ENCODE measurements around the gene MRPL53.

- TF ChIP-seq CTCF (IDR thresholded peaks at IDR 0.05) (no peak), POLR2A (IDR thresholded peaks at IDR 0.05) (no peak)
These were observed 21.8 kb downstream of the MRPL53 start for GRCh38 chr2:74450570-74451190.
